NCI-H2107 (cell line): Measurements from ENCODE around the gene ALOX5AP.

Source experiments
- DNase-seq: peaks from one replicate; lab custom pipeline; 2025; lab: John Stamatoyannopoulos, UW

ALOX5AP gene

GRCh38 chr13:30797847-30798535 is 62.6 kb downstream of the ALOX5AP start:
- DNase-seq: no peak

GRCh38 chr13:30798776-30799355 is 63.5 kb downstream of the ALOX5AP start:
- DNase-seq: no peak

- DNase-seq: no peak
Observed at GRCh38 chr13:30799356-30799824, 64.0 kb downstream of the ALOX5AP start.

- no peak for DNase-seq
Observed at GRCh38 chr13:30800107-30800506, 64.8 kb downstream of the ALOX5AP start.

GRCh38 chr13:30802501-30802900 is 67.2 kb downstream of the ALOX5AP start:
- DNase-seq: no peak

DNA sequence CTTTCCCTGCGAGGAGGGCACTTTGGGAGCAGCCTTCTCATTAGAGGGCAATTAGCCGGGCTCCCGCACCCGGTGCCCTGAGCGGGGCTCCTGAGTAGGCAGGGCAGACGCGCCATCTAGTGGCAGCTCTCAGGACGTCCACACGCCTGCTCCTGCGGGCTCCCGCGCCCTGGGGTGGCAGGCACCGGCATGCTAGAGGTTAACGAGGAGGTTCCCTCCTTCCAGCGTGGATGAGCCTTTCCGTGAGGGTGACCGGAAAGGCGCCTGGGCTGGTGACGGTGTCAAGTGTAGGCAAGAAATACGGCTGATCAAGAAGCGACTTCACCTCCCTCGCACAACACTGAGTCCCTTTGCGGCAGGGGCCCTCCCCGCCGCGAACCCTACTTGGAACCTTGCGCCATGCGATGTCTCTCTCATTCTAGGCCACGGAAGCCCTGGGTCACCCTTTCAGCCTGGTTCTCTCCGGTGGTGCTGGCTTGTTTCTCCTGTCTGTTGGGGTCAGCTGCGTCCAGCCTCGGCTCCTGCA is 67.7 kb downstream of the ALOX5AP start:
- DNase-seq: peak; percentile 64

- DNase-seq: no peak
Observed at GRCh38 chr13:30803749-30804148, 68.4 kb downstream of the ALOX5AP start.

DNA sequence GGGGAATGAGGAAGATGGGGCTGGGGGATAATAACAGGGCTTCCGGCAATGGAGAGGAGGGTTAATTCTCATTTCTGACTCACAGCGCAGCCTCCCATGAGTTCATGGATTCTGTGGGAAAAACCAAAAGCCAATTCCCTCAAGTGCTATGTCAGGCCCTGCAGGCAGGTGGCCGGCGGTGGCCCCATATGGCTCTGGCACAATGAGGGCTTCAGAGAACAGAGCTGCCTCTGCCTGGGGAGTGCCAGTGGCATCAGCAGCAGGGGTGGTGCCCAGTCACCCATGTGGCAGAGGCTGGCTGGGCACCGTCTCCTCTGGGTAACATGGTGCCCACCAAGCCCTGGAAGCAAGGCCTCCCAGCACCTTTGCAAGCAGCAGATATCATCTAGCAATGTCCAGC is 69.1 kb downstream of the ALOX5AP start:
- no peak for DNase-seq

- no peak for DNase-seq
Observed at GRCh38 chr13:30805132-30805537, 69.8 kb downstream of the ALOX5AP start.

DNA sequence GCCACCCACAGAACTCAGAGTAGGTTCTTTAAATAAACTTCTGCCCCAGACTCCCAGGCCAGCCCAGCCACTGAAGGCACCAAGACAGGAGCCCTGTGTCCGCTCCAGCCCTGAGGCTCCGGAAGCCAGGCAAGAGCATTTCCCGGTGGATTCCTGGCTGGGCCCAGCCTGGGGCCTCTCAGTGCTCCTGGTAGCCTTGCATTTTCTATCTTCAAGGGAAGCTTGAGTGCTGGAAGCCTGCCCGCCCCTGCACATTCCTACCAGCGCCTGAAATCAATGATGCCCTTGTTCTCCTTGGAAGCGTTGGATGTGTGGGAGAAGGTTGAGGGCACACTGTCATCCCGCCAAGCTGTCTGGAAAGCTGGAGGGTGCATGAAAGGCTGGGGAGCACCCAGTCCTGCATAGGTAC is 70.3 kb downstream of the ALOX5AP start:
- DNase-seq: no peak

- no peak for DNase-seq
Observed at GRCh38 chr13:30806784-30807183, 71.4 kb downstream of the ALOX5AP start.

DNA sequence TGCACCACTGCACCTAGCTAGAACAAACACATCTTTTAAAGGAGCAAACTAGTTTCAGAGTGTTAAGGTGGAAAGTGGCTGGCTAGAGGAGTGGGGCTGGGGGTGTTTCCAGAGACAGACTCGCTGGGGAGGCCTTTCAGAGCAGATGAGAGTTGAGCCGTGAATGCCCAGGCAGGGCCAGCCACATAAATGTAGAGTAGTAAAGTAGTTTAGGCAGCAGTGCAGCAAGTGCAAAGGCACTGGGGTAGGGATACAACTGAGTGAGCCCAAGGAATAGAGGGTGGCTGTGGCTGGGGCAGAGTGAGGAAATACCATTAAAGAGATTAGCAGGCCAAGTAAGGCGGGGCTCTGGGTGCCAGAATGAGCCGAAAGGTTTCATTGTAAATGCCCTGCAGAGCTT is 72.0 kb downstream of the ALOX5AP start:
- no peak for DNase-seq

DNA sequence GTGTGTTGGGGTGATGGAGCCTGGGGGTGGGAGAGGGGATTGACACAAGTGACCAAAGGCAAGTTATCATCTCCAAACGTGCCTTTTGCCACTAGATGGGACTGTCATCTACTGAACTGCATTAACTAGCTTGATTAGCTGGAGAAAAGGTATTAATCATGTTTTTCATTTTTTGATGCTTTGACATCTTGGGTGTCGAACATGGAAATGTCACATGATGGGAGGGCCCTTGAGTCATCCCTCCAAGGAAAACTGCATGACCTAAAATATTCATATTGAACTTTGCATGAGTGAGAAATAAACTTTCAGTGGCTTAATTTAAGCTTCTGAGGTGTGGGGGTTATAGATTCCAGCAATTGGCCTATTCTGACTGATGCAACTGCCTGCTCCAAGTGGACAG is 73.3 kb downstream of the ALOX5AP start:
- no peak for DNase-seq

DNA sequence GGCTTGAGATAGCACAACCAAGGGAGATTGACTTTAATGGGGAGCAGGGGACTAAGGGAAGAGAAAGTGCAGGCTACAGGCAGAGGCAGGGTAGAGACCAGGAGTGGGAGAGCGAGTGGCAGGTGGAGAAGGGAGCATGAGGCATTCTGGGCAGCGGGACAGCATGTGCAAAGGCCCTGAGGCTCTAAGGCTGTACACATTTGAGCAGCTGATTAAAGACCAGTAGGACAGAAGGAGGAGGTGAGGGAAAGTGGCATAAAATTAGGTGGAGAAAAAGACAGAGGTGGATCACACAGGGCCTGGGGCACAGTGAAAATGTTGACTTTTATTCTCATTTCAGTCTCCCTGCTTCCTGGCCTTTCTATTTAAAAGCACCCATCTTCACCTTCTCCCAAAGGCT is 74.4 kb downstream of the ALOX5AP start:
- no peak for DNase-seq

GRCh38 chr13:30810261-30810701 is 74.9 kb downstream of the ALOX5AP start:
- DNase-seq: no peak

DNA sequence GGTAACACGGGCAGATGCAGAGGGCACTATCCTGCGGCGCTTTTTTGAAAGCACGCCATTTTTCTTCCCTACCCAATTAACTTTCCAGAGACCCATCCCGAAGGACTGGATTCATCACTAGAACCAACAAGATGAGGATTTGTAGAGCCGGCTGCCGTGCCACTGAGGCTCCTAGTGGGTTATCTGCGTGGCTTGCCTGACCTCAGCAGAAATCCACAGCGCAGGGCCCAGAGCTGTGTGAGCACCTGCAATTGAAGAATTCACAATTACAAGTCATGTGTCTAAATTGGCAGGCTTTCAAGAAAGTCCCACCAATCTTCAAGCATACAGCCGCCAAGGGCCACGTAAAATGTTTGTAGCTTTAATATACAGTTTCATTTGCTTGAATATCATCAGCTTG is 75.5 kb downstream of the ALOX5AP start:
- no peak for DNase-seq
